Measurements from ENCODE around the gene MAMLD1.

The MAMLD1 gene

DNA sequence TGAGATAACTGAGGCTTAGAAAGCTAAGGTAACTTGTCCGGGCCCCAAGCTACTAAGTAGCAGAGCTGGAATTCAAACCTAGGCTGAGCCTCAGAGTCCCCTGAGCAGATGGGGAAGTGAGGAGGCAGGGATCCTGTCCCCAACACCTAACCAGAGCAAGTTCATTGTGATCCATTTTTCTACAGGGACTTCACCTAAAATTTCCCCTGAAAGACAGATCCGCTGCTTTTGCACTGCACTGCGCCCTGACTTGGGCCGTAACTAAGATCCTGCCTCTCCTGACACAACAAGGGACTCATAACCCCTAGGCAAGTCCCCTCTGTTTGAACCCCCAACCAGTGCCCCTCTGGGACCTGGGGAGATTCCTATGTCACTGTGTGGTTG lies 179.7 kb downstream of the MAMLD1 start:
- TF ChIP-seq ZNF302 (tag by site-specific recombination; IDR thresholded peaks at IDR 0.05; ENCODE audit: low read depth) (no peak), ZFP3 (tag by site-specific recombination; IDR thresholded peaks at IDR 0.05; ENCODE audit: low read depth) (no peak), ZNF19 (tag by site-specific recombination; IDR thresholded peaks at IDR 0.05; ENCODE audit: low read depth) (no peak), SP7 (tag by site-specific recombination; IDR thresholded peaks at IDR 0.05) (no peak), ZNF140 (tag by site-specific recombination; IDR thresholded peaks at IDR 0.05) (no peak), GLI2 (tag by site-specific recombination; IDR thresholded peaks at IDR 0.05; ENCODE audit: borderline replicate concordance, low read depth) (no peak), ZNF423 (tag by site-specific recombination; IDR thresholded peaks at IDR 0.05) (no peak)
- CTCF ChIA-PET = no interaction called here
- no peak overlapping the region for H3K4me3 ChIP-seq (ENCODE audit: low read depth, low read length)
- H3K27ac ChIP-seq (ENCODE audit: extremely low read depth, low read depth, low read length) = no peak overlapping the region
- no peaks in the 10 kb centered on the region for H3K4me1 ChIP-seq (ENCODE audit: control insufficient read depth, insufficient read depth, low read length)
- POLR2A ChIA-PET = no interaction called here
- H3K9me3 ChIP-seq (ENCODE audit: control insufficient read depth, insufficient read depth, low read depth, low read length) = no peaks in the 10 kb centered on the region
- H3K36me3 ChIP-seq (ENCODE audit: control insufficient read depth in 2 of 2, insufficient read depth in 1 of 2, low read length in 2 of 2) = no peaks in the 10 kb centered on the region

DNA sequence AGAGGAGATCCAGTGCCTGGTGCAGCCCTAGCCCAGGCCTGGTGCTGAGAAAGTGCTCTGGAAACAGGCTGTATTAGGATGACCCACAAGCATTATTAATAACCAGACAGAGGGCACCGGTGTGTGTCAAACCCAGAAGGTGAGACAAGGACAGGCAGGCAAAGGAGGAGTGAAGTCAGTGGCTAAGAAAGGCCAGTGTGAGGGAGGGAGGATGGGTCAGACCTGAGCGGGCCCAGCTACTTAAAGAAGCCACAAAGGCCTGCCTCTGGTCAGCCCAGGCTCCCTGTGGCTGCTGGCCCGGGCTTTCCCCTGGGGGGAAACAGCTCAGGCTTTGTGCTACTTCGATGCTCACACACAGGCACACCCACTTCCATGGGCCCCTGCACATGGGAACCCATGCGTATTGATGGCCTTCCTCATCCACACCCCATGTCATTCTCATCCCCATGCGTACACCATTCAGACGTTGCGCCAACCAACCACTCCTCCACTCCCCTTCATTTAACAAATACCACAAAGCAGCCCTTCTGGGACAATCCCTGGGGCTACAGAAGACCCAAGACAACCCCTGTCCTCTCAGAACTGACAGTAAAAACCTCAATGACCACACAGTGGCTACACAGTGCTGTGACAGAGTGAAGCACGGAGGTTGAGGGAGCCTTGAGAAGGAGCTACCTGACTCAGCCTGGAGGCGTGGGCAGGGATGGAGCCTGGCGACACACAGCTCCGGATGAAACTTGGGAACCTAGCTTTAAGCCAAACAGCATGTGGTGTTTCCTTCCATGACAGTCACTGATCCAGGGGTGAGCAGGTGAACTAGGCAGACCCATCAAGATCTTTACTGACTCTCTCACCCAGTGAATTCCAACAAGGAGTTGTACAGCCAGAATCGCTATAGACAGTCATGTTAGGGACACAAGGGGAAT lies 180.4 kb downstream of the MAMLD1 start:
- Histone ChIP-seq H3K27ac (ENCODE audit: extremely low read depth, low read depth, low read length) (no peak overlapping the region), H3K4me3 (ENCODE audit: low read depth, low read length) (no peak overlapping the region), H3K9me3 (ENCODE audit: control insufficient read depth, insufficient read depth, low read depth, low read length) (no peaks in the 10 kb centered on the region), H3K4me1 (ENCODE audit: control insufficient read depth, insufficient read depth, low read length) (no peaks in the 10 kb centered on the region), H3K36me3 (ENCODE audit: control insufficient read depth in 2 of 2, insufficient read depth in 1 of 2, low read length in 2 of 2) (no peaks in the 10 kb centered on the region)
- TF ChIP-seq ZNF350 (tag by site-specific recombination; IDR thresholded peaks at IDR 0.05) = no peak
- no peak for TF ChIP-seq GLI4 (tag by site-specific recombination; IDR thresholded peaks at IDR 0.05)
- TF ChIP-seq ZNF623 (tag by site-specific recombination; IDR thresholded peaks at IDR 0.05) = no peak
- TF ChIP-seq, protein P1, sequence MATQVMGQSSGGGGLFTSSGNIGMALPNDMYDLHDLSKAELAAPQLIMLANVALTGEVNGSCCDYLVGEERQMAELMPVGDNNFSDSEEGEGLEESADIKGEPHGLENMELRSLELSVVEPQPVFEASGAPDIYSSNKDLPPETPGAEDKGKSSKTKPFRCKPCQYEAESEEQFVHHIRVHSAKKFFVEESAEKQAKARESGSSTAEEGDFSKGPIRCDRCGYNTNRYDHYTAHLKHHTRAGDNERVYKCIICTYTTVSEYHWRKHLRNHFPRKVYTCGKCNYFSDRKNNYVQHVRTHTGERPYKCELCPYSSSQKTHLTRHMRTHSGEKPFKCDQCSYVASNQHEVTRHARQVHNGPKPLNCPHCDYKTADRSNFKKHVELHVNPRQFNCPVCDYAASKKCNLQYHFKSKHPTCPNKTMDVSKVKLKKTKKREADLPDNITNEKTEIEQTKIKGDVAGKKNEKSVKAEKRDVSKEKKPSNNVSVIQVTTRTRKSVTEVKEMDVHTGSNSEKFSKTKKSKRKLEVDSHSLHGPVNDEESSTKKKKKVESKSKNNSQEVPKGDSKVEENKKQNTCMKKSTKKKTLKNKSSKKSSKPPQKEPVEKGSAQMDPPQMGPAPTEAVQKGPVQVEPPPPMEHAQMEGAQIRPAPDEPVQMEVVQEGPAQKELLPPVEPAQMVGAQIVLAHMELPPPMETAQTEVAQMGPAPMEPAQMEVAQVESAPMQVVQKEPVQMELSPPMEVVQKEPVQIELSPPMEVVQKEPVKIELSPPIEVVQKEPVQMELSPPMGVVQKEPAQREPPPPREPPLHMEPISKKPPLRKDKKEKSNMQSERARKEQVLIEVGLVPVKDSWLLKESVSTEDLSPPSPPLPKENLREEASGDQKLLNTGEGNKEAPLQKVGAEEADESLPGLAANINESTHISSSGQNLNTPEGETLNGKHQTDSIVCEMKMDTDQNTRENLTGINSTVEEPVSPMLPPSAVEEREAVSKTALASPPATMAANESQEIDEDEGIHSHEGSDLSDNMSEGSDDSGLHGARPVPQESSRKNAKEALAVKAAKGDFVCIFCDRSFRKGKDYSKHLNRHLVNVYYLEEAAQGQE (tag by site-specific recombination; IDR thresholded peaks at IDR 0.05) = no peak
- TF ChIP-seq ZNF530 (tag by site-specific recombination; IDR thresholded peaks at IDR 0.05; ENCODE audit: low read depth) = no peak
- TF ChIP-seq BCL11A (tag by site-specific recombination; IDR thresholded peaks at IDR 0.05; ENCODE audit: low read depth) = no peak
- no peak for TF ChIP-seq ZFP37 (tag by site-specific recombination; IDR thresholded peaks at IDR 0.05)
- no peak for TF ChIP-seq ZNF610 (tag by site-specific recombination; IDR thresholded peaks at IDR 0.05; ENCODE audit: borderline replicate concordance)
- TF ChIP-seq ZNF211 (tag by site-specific recombination; IDR thresholded peaks at IDR 0.05; ENCODE audit: low read depth) = no peak
- TF ChIP-seq OVOL3 (tag by site-specific recombination; IDR thresholded peaks at IDR 0.05) = no peak
- TF ChIP-seq ZNF701 (tag by site-specific recombination; IDR thresholded peaks at IDR 0.05) = no peak
- TF ChIP-seq, protein P2, sequence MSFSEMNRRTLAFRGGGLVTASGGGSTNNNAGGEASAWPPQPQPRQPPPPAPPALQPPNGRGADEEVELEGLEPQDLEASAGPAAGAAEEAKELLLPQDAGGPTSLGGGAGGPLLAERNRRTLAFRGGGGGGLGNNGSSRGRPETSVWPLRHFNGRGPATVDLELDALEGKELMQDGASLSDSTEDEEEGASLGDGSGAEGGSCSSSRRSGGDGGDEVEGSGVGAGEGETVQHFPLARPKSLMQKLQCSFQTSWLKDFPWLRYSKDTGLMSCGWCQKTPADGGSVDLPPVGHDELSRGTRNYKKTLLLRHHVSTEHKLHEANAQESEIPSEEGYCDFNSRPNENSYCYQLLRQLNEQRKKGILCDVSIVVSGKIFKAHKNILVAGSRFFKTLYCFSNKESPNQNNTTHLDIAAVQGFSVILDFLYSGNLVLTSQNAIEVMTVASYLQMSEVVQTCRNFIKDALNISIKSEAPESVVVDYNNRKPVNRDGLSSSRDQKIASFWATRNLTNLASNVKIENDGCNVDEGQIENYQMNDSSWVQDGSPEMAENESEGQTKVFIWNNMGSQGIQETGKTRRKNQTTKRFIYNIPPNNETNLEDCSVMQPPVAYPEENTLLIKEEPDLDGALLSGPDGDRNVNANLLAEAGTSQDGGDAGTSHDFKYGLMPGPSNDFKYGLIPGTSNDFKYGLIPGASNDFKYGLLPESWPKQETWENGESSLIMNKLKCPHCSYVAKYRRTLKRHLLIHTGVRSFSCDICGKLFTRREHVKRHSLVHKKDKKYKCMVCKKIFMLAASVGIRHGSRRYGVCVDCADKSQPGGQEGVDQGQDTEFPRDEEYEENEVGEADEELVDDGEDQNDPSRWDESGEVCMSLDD (tag by site-specific recombination; IDR thresholded peaks at IDR 0.05) = no peak
- TF ChIP-seq ZNF76 (tag by site-specific recombination; IDR thresholded peaks at IDR 0.05; ENCODE audit: borderline replicate concordance, low read depth) = no peak
- no peak for TF ChIP-seq ZNF324 (tag by site-specific recombination; IDR thresholded peaks at IDR 0.05)
- TF ChIP-seq ZBTB44 (tag by site-specific recombination; IDR thresholded peaks at IDR 0.05) = no peak
- TF ChIP-seq SP2 (tag by site-specific recombination; IDR thresholded peaks at IDR 0.05) = no peak
- CTCF ChIA-PET = interaction anchor here (0.9 kb wide), 1 partner anchor 29 kb away, joined by 5 read pairs; no protein-coding TSS in a partner anchor
- POLR2A ChIA-PET = no interaction called here

All from HEK293 (cell line).